SK-N-SH (cell line): ENCODE results near the gene KIR2DL4. TPM values are rescaled to one million over a fixed set of nuclear protein-coding genes. Genes with fewer than 3 reads are reported as not detected.

ENCODE experiments used
- CTCF ChIA-PET: fragments of 300-600, 350-600 bp; formaldehyde crosslinking; extraction: SDS; loops from one replicate; lab custom pipeline; 2021; lab: Yijun Ruan, JAX
- POLR2A ChIA-PET: fragments of 350-600 bp; sonication (Branson Sonifier 250); formaldehyde crosslinking; extraction: SDS; loops from one replicate; lab custom pipeline; 2020; ENCODE audit warnings: antibody characterized with exemption, inconsistent platforms; lab: Yijun Ruan, JAX
- DNase-seq: peaks from one replicate; pipeline ENCODE4 v3.0.0; 2012
- H2AFZ ChIP-seq: fragments of 200-600 bp; sonication (generic); 2 replicates; pipeline ENCODE4 v1.8.1; 2016; ENCODE audit warnings: antibody characterized with exemption, mild to moderate bottlenecking, low read depth
- H3F3A ChIP-seq: fragments of 200-600 bp; sonication (generic); replicated peaks from 2 replicates; pipeline ENCODE3; 2016; ENCODE audit warnings: antibody characterized with exemption, mild to moderate bottlenecking; ENCODE audit not compliant: insufficient read depth
- H3K27ac ChIP-seq, 2 experiments: fragments of 200-500 bp in 1 of 2; fragments of 200-600 bp in 1 of 2; sonication (Bioruptor generic) in 1 of 2; sonication (generic), shearing (Covaris generic) in 1 of 2; 2 replicates each; pipeline versions ENCODE4 v1.5.1 to v1.6.1; 2014 to 2016; ENCODE audit warnings: low read depth in 2 of 2, inconsistent platforms in 1 of 2, low read length in 1 of 2, mild to moderate bottlenecking in 1 of 2, mixed read lengths in 1 of 2
- H3K27me3 ChIP-seq: fragments of 200-600 bp; sonication (generic), shearing (Covaris generic); 2 replicates; pipeline ENCODE4 v1.6.1; 2016; ENCODE audit warnings: mixed run types; ENCODE audit not compliant: insufficient read depth
- H3K36me3 ChIP-seq, 2 experiments: fragments of 200-500 bp in 1 of 2; fragments of 200-600 bp in 1 of 2; sonication (Bioruptor generic) in 1 of 2; sonication (generic) in 1 of 2; replicated peaks in 1 of 2; 2 replicates each; pipeline versions ENCODE3 to v1.5.1; 2014 to 2016; ENCODE audit warnings: low read length in 1 of 2, mild to moderate bottlenecking in 1 of 2; ENCODE audit not compliant: insufficient read depth in 2 of 2, control insufficient read depth in 1 of 2
- H3K4me1 ChIP-seq, 2 experiments: fragments of 200-500 bp in 1 of 2; fragments of 200-600 bp in 1 of 2; sonication (Bioruptor generic) in 1 of 2; sonication (generic), shearing (Covaris generic) in 1 of 2; 2 replicates each; pipeline versions ENCODE4 v1.5.1 to v1.6.1; 2014 to 2016; ENCODE audit warnings: low read depth in 1 of 2, low read length in 1 of 2, mixed run types in 1 of 2; ENCODE audit not compliant: insufficient read depth in 2 of 2, control insufficient read depth in 1 of 2
- H3K4me2 ChIP-seq: fragments of 200-600 bp; sonication (generic), shearing (Covaris generic); 2 replicates; pipeline ENCODE4 v1.6.1; 2017; ENCODE audit warnings: mixed run types
- H3K4me3 ChIP-seq, 2 experiments: fragments of 200-500 bp in 1 of 2; fragments of 200-600 bp in 1 of 2; sonication (Bioruptor generic) in 1 of 2; sonication (generic), shearing (Covaris generic) in 1 of 2; 2 replicates each; pipeline versions ENCODE4 v1.5.1 to v1.8.1; 2014 to 2016; ENCODE audit warnings: low read depth in 2 of 2, inconsistent platforms in 1 of 2, low read length in 1 of 2, mild to moderate bottlenecking in 1 of 2, mixed read lengths in 1 of 2, moderate library complexity in 1 of 2
- H3K79me2 ChIP-seq: fragments of 200-600 bp; sonication (generic); 2 replicates; pipeline ENCODE4 v1.8.1; 2017; ENCODE audit warnings: mild to moderate bottlenecking; ENCODE audit not compliant: insufficient read depth
- H3K9ac ChIP-seq: fragments of 200-600 bp; sonication (generic); 2 replicates; pipeline ENCODE4 v1.6.1; 2017; ENCODE audit warnings: mixed run types
- H3K9me2 ChIP-seq: fragments of 200-600 bp; sonication (generic); 2 replicates; pipeline ENCODE4 v1.6.1; 2017; ENCODE audit warnings: mixed run types
- H3K9me3 ChIP-seq: fragments of 200-600 bp; sonication (generic); 2 replicates; pipeline ENCODE4 v1.6.1; 2017; ENCODE audit warnings: mixed run types, mild to moderate bottlenecking, moderate library complexity
- H4K20me1 ChIP-seq: fragments of 200-600 bp; sonication (generic); 2 replicates; pipeline ENCODE4 v1.6.1; 2017; ENCODE audit warnings: mild to moderate bottlenecking, mixed run types; ENCODE audit not compliant: insufficient read depth
- CHD2 ChIP-seq: fragments of 150-350 bp; IDR thresholded peaks from 2 replicates; pipeline ENCODE4 v1.6.1; 2018; ENCODE audit warnings: low read length; ENCODE audit not compliant: partially characterized antibody
- CTCF ChIP-seq: fragments of 200-600 bp; sonication (generic); IDR thresholded peaks from 2 replicates; pipeline ENCODE4 v1.6.1; 2017; ENCODE audit warnings: antibody characterized with exemption, mild to moderate bottlenecking, moderate library complexity
- ELF1 ChIP-seq: IDR thresholded peaks from 2 replicates; pipeline ENCODE4 v1.4.0; 2012
- EZH2phosphoT487 ChIP-seq: fragments of 200-600 bp; sonication (generic); IDR thresholded peaks from 2 replicates; pipeline ENCODE4 v1.6.1; 2017; ENCODE audit warnings: low read depth, mixed run types, mild to moderate bottlenecking, antibody characterized with exemption, moderate library complexity, borderline replicate concordance
- FOXJ3 ChIP-seq: sonication (generic); formaldehyde crosslinking; IDR thresholded peaks from 2 replicates; pipeline ENCODE4 v1.5.1; 2020; ENCODE audit warnings: mild to moderate bottlenecking, missing genetic modification reagents
- GATA2 ChIP-seq: sonication (generic); formaldehyde crosslinking; IDR thresholded peaks from 2 replicates; pipeline ENCODE4 v1.5.0; 2020; ENCODE audit warnings: mild to moderate bottlenecking, missing genetic modification reagents
- JUND ChIP-seq: IDR thresholded peaks from 2 replicates; pipeline ENCODE4 v1.4.0; 2012
- MAX ChIP-seq: IDR thresholded peaks from 2 replicates; pipeline ENCODE4 v1.4.0; 2012; ENCODE audit warnings: low read depth
- MEF2A ChIP-seq: IDR thresholded peaks from 2 replicates; pipeline ENCODE4 v1.4.0; 2012; ENCODE audit warnings: low read depth, borderline replicate concordance
- MXI1 ChIP-seq: IDR thresholded peaks from 2 replicates; pipeline ENCODE4 v1.6.1; 2012; ENCODE audit warnings: mild to moderate bottlenecking, low read depth, low read length, improper control_type of control experiment
- NFIC ChIP-seq: IDR thresholded peaks from 2 replicates; pipeline ENCODE4 v1.4.0; 2012; ENCODE audit warnings: borderline replicate concordance
- POLR2AphosphoS5 ChIP-seq: IDR thresholded peaks from 2 replicates; pipeline ENCODE4 v1.6.1; 2012; ENCODE audit warnings: low read depth, low read length
- RFX5 ChIP-seq: IDR thresholded peaks from 2 replicates; pipeline ENCODE4 v1.6.1; 2012; ENCODE audit warnings: mild to moderate bottlenecking, improper control_type of control experiment, low read length
- TAF1 ChIP-seq: IDR thresholded peaks from 2 replicates; pipeline ENCODE4 v1.6.1; 2012; ENCODE audit warnings: low read depth, mild to moderate bottlenecking, low read length, moderate library complexity, borderline replicate concordance
- TEAD4 ChIP-seq: IDR thresholded peaks from 2 replicates; pipeline ENCODE4 v1.4.0; 2012; ENCODE audit warnings: mild to moderate bottlenecking, borderline replicate concordance; ENCODE audit not compliant: insufficient read depth
- WGBS: methylation state at CpG from one replicate; pipeline ENCODE4 v1.1.6; 2017; ENCODE audit warnings: low lambda C conversion rate; 5-methylcytosine and 5-hydroxymethylcytosine counted together
- polyA plus RNA-seq, 3 experiments: library from polyadenylated mRNA; depleted of rRNA; stranded (reverse); fragments of >200 nt; gene quantifications; 2 replicates each; pipeline ENCODE4 v1.2.3, GENCODE V29; 2012
- TF ChIP-seq, protein P1 (sequence below): IDR thresholded peaks from 2 replicates; pipeline ENCODE4; 2012
- TF ChIP-seq, protein P2 (sequence below): IDR thresholded peaks from 2 replicates; pipeline ENCODE4 v1.4.0; 2012; ENCODE audit warnings: low read depth, borderline replicate concordance

The KIR2DL4 gene
- polyA plus RNA-seq, 1 of the 3 experiments (the other 2 are of a cell fraction) = not detected

DNA sequence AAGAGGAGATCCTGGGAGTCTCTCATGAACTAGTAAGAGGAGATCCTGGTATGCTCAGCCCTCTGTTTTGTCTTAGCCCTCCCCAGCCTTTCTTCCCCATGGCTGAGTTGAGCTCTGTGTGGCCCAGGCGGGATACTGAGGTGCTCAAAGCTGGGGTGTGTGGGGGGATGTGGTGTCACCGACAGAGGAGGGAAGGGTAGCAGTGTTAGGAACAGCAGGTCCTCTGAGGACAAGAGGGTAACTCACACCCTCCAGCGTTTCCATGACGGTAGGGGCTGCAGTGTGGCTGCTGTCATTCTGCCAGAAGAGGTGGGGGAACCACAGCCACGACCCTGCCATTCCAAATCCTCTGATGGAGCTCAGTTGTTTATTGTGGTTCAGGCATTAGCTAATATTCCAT is 691 bp downstream of the KIR2DL4 start:
- Histone ChIP-seq H3K4me3 (no peak overlapping the region), H3K4me2 (no peak overlapping the region), H3K79me2 (no peaks in the 10 kb centered on the region), H3K27ac (no peak overlapping the region), H3K9me2 (no peaks in the 10 kb centered on the region)
- 4% methylated on average over 4 of the region's 5 CpGs for WGBS
- POLR2A ChIA-PET = no interaction called here
- DNase-seq = no peak
- TF ChIP-seq MAX = no peak
- TF ChIP-seq, protein P1, sequence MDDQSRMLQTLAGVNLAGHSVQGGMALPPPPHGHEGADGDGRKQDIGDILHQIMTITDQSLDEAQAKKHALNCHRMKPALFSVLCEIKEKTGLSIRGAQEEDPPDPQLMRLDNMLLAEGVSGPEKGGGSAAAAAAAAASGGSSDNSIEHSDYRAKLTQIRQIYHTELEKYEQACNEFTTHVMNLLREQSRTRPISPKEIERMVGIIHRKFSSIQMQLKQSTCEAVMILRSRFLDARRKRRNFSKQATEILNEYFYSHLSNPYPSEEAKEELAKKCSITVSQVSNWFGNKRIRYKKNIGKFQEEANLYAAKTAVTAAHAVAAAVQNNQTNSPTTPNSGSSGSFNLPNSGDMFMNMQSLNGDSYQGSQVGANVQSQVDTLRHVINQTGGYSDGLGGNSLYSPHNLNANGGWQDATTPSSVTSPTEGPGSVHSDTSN = no peak
- TF ChIP-seq RFX5 = no peak
- no peak for TF ChIP-seq FOXJ3 (CRISPR knock-in tag)
- TF ChIP-seq JUND = no peak
- TF ChIP-seq TEAD4 = no peak
- no peak for TF ChIP-seq NFIC
- no peak for TF ChIP-seq CHD2
- TF ChIP-seq MEF2A = no peak
- TF ChIP-seq EZH2phosphoT487 = no peak
- TF ChIP-seq ELF1 = no peak
- no peak for TF ChIP-seq TAF1
- no peak for TF ChIP-seq POLR2AphosphoS5
- no peak for TF ChIP-seq CTCF
- TF ChIP-seq GATA2 = no peak
- TF ChIP-seq MXI1 = no peak
- TF ChIP-seq, protein P2, sequence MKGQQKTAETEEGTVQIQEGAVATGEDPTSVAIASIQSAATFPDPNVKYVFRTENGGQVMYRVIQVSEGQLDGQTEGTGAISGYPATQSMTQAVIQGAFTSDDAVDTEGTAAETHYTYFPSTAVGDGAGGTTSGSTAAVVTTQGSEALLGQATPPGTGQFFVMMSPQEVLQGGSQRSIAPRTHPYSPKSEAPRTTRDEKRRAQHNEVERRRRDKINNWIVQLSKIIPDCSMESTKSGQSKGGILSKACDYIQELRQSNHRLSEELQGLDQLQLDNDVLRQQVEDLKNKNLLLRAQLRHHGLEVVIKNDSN = no peak
- TF ChIP-seq, all 33 proteins: peak for 0
- Histone ChIP-seq H3K36me3 (no peaks in the 10 kb centered on the region), H2AFZ (no peak overlapping the region), H4K20me1 (no peaks in the 10 kb centered on the region), H3K27me3 (no peaks in the 10 kb centered on the region), H3K9ac (no peak overlapping the region), H3K9me3 (no peaks in the 10 kb centered on the region), H3K4me1 (no peaks in the 10 kb centered on the region), H3F3A (no peaks in the 10 kb centered on the region)
- CTCF ChIA-PET = interaction anchor here (0.7 kb wide), 1 partner anchor 1116 kb away, joined by 3 read pairs; no protein-coding TSS in a partner anchor
